Endothelial cell of umbilical vein (primary cell): ENCODE results near the gene METTL27.

Experiments
- POLR2A ChIP-seq: IDR thresholded peaks from 2 replicates; pipeline ENCODE4 v1.6.1; 2012; ENCODE audit warnings: low read depth, mild to moderate bottlenecking, control low read depth, low read length
- POLR2AphosphoS5 ChIP-seq: IDR thresholded peaks from 2 replicates; pipeline ENCODE4 v1.6.1; 2012; ENCODE audit warnings: low read depth, mild to moderate bottlenecking, control low read depth, low read length, moderate library complexity; ENCODE audit not compliant: insufficient read depth
- TF ChIP-seq, protein P1 (sequence below), 2 donors: IDR thresholded peaks; 1 replicate in 1 of 2; 2 replicates in 1 of 2; pipeline ENCODE4 v1.5.1; 2011; ENCODE audit warnings: low read length in 2 of 2, mild to moderate bottlenecking in 2 of 2, moderate library complexity in 2 of 2, control low read depth in 1 of 2, inconsistent platforms in 1 of 2, low read depth in 1 of 2; ENCODE audit not compliant: insufficient read depth in 1 of 2; ENCODE audit errors: extremely low read depth in 1 of 2
- TF ChIP-seq, protein P2 (sequence below): IDR thresholded peaks from 2 replicates; pipeline ENCODE4 v1.6.1; 2011; ENCODE audit not compliant: insufficient read depth, insufficient read length

DNA sequence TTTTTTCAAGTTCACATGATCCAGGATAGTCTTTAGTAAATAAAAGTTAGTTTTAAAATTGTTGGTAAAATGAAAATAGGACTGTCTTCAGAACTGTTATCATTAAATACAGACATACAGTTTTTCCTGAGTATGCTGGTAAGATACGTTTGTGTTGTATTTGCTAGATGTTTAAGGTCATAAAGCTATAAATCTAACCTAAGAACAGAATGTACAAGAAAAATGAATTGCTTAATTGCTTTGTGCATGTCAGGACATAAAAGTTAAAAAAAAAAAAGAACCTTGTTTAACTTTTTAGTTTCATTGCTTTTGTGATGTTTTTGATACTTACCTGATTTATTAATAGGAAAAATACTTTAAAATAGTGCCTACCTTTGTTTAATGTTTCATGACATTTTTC, 40.7 kb downstream of the METTL27 start:
- TF ChIP-seq POLR2A: no peak
- TF ChIP-seq, protein P1, sequence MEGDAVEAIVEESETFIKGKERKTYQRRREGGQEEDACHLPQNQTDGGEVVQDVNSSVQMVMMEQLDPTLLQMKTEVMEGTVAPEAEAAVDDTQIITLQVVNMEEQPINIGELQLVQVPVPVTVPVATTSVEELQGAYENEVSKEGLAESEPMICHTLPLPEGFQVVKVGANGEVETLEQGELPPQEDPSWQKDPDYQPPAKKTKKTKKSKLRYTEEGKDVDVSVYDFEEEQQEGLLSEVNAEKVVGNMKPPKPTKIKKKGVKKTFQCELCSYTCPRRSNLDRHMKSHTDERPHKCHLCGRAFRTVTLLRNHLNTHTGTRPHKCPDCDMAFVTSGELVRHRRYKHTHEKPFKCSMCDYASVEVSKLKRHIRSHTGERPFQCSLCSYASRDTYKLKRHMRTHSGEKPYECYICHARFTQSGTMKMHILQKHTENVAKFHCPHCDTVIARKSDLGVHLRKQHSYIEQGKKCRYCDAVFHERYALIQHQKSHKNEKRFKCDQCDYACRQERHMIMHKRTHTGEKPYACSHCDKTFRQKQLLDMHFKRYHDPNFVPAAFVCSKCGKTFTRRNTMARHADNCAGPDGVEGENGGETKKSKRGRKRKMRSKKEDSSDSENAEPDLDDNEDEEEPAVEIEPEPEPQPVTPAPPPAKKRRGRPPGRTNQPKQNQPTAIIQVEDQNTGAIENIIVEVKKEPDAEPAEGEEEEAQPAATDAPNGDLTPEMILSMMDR (IDR thresholded peaks at IDR 0.05; ENCODE audit: extremely low read depth in 1 of 2, insufficient read depth in 1 of 2, low read depth in 1 of 2, low read length in 2 of 2): no peak
- no peak for TF ChIP-seq POLR2AphosphoS5
- TF ChIP-seq, protein P2, sequence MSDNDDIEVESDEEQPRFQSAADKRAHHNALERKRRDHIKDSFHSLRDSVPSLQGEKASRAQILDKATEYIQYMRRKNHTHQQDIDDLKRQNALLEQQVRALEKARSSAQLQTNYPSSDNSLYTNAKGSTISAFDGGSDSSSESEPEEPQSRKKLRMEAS: no peak
